22Rv1 (cell line): Measurements from ENCODE around the gene OR52E2.

Experiments
- ZFX ChIP-seq: fragments of 450-650 bp; IDR thresholded peaks from 2 replicates; pipeline ENCODE4 v1.6.1; 2017; ENCODE audit warnings: antibody characterized with exemption, borderline replicate concordance
- TF ChIP-seq, protein P1 (sequence below): fragments of 450-650 bp; IDR thresholded peaks from 2 replicates; pipeline ENCODE4 v1.5.1; 2017; ENCODE audit warnings: mild to moderate bottlenecking

DNA sequence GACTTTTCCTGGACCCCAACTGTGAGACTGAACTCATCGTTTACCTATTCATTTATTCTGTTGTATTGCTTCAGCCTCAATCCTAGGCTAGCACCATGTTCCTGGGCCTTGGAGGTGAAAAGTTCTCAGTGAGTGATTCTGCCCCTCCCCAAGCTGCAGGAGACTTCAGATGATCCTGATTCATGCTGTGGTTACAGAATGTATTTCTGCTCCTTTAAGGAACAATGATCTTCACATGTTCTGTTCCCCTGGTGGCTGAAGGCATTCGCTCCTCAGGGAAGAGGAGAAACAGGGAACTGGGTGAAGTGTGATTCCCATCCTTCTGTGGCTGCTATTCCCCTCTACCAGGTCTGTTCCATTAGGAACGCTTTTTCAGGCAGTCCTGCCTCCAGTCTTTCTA lies 12.4 kb upstream of the OR52E2 start:
- TF ChIP-seq, protein P1, sequence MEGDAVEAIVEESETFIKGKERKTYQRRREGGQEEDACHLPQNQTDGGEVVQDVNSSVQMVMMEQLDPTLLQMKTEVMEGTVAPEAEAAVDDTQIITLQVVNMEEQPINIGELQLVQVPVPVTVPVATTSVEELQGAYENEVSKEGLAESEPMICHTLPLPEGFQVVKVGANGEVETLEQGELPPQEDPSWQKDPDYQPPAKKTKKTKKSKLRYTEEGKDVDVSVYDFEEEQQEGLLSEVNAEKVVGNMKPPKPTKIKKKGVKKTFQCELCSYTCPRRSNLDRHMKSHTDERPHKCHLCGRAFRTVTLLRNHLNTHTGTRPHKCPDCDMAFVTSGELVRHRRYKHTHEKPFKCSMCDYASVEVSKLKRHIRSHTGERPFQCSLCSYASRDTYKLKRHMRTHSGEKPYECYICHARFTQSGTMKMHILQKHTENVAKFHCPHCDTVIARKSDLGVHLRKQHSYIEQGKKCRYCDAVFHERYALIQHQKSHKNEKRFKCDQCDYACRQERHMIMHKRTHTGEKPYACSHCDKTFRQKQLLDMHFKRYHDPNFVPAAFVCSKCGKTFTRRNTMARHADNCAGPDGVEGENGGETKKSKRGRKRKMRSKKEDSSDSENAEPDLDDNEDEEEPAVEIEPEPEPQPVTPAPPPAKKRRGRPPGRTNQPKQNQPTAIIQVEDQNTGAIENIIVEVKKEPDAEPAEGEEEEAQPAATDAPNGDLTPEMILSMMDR, result no peak
- no peak for TF ChIP-seq ZFX
